ENCODE measurements around the gene GATA2.

Gene GATA2

GRCh38 chr3:128501431-128501830, 8.4 kb upstream of the GATA2 start:
- no peak for DNase-seq

GRCh38 chr3:128500556-128500955, 7.6 kb upstream of the GATA2 start:
- no peak for DNase-seq

GRCh38 chr3:128499724-128500275, 6.8 kb upstream of the GATA2 start:
- no peak for DNase-seq

GRCh38 chr3:128498901-128499530, 6.0 kb upstream of the GATA2 start:
- DNase-seq: no peak

GRCh38 chr3:128498127-128498626, 5.2 kb upstream of the GATA2 start:
- no peak for DNase-seq

- DNase-seq: peak; percentile 48 to 54
Observed at GRCh38 chr3:128497305-128498126, 4.5 kb upstream of the GATA2 start.

- no peak for DNase-seq
Observed at GRCh38 chr3:128496602-128497304, 3.8 kb upstream of the GATA2 start.

- DNase-seq: no peak
Observed at GRCh38 chr3:128496019-128496601, 3.1 kb upstream of the GATA2 start.

- DNase-seq: no peak
Observed at GRCh38 chr3:128495435-128495970, 2.5 kb upstream of the GATA2 start.

- no peak for DNase-seq
Observed at GRCh38 chr3:128494367-128494650, 1.3 kb upstream of the GATA2 start.

GRCh38 chr3:128493570-128494366, 767 bp upstream of the GATA2 start:
- DNase-seq: no peak

- DNase-seq: no peak
Observed at GRCh38 chr3:128491941-128492670, 895 bp downstream of the GATA2 start.

- DNase-seq: no peak
Observed at GRCh38 chr3:128491691-128491940, 1.4 kb downstream of the GATA2 start.

GRCh38 chr3:128490915-128491690, 1.9 kb downstream of the GATA2 start:
- no peak for DNase-seq

GRCh38 chr3:128490650-128490914, 2.4 kb downstream of the GATA2 start:
- DNase-seq: no peak

GRCh38 chr3:128489927-128490649, 2.9 kb downstream of the GATA2 start:
- DNase-seq: no peak

GRCh38 chr3:128489674-128489926, 3.4 kb downstream of the GATA2 start:
- DNase-seq: no peak

GRCh38 chr3:128488991-128489673, 3.9 kb downstream of the GATA2 start:
- DNase-seq: peak in 1 of 2 donors; percentile 36

GRCh38 chr3:128488636-128488990, 4.4 kb downstream of the GATA2 start:
- no peak for DNase-seq

All from CD4-positive, alpha-beta T cell treated with Interleukin-1 beta for 1 hour (primary cell).